PC-3 (cell line): ENCODE data around the gene CPEB2. TPM values are rescaled to one million over a fixed set of nuclear protein-coding genes. Genes with fewer than 3 reads are reported as not detected.
A peak's percentile ranks its signal among the peaks of the same experiment; 100 is the strongest.

Experiments
- ATAC-seq: fragments of 200-7000 bp; cut with Tn5 transposase; 2 replicates; pipeline ENCODE4 v1.9.1; 2020; ENCODE audit warnings: mild to moderate bottlenecking, moderate library complexity
- BruUV-seq: library from RNA; stranded (reverse); fragments of 400-500 nt; replicated peaks from 2 replicates; lab custom pipeline; 2021; lab: Mats Ljungman, UMichigan
- CTCF ChIA-PET: fragments of 300-600 bp; sonication (Branson Sonifier 250); formaldehyde crosslinking; loops from one replicate; lab custom pipeline; 2022; ENCODE audit warnings: antibody characterized with exemption; lab: Charles Lee
- POLR2A ChIA-PET: fragments of 300-600 bp; sonication (Branson Sonifier 250); formaldehyde crosslinking; loops from one replicate; lab custom pipeline; 2022; ENCODE audit warnings: antibody characterized with exemption; ENCODE audit not compliant: unreplicated experiment; lab: Charles Lee
- DNase-seq: peaks from one replicate; pipeline ENCODE4 v3.0.0-alpha.2; 2015
- H2AFZ ChIP-seq: fragments of 300-600 bp; sonication (generic); 2 replicates; pipeline ENCODE4 v1.6.0; 2016; ENCODE audit warnings: antibody characterized with exemption, low read length
- H3F3A ChIP-seq: fragments of 300-600 bp; sonication (generic); one replicate; pipeline ENCODE4 v1.6.0; 2017; ENCODE audit warnings: antibody characterized with exemption, low read length, control low read depth, mild to moderate bottlenecking; ENCODE audit not compliant: unreplicated experiment
- H3K27ac ChIP-seq: fragments of 300-600 bp; sonication (generic); 2 replicates; pipeline ENCODE4 v1.5.1; 2016; ENCODE audit warnings: mild to moderate bottlenecking, low read length
- H3K27me3 ChIP-seq: fragments of 300-600 bp; sonication (generic); 2 replicates; pipeline ENCODE4 v1.6.1; 2016; ENCODE audit warnings: low read length, mixed read lengths
- H3K36me3 ChIP-seq: fragments of 300-600 bp; sonication (generic); 2 replicates; pipeline ENCODE4 v1.6.1; 2016; ENCODE audit warnings: low read depth, mixed run types, low read length, mixed read lengths
- H3K4me1 ChIP-seq: fragments of 300-600 bp; sonication (generic); 2 replicates; pipeline ENCODE4 v1.5.1; 2016; ENCODE audit warnings: low read length; ENCODE audit not compliant: insufficient read depth
- H3K4me2 ChIP-seq: fragments of 300-600 bp; sonication (generic); 2 replicates; pipeline ENCODE4 v1.6.0; 2016; ENCODE audit warnings: low read length
- H3K4me3 ChIP-seq: fragments of 300-600 bp; sonication (generic); 2 replicates; pipeline ENCODE4 v1.5.1; 2016; ENCODE audit warnings: mild to moderate bottlenecking, low read length, mixed read lengths
- H3K79me2 ChIP-seq: fragments of 300-600 bp; sonication (generic); 2 replicates; pipeline ENCODE4 v1.6.1; 2017; ENCODE audit warnings: low read length, mixed read lengths
- H3K9ac ChIP-seq: fragments of 300-600 bp; sonication (generic); 2 replicates; pipeline ENCODE4 v1.6.0; 2016; ENCODE audit warnings: mild to moderate bottlenecking, low read length
- H3K9me2 ChIP-seq: fragments of 300-600 bp; sonication (generic); replicated peaks from 2 replicates; pipeline ENCODE4 v1.6.1; 2016; ENCODE audit warnings: mixed run types, low read length, mixed read lengths
- H3K9me3 ChIP-seq: fragments of 300-600 bp; sonication (generic); 2 replicates; pipeline ENCODE4 v1.6.1; 2016; ENCODE audit warnings: low read length, mixed read lengths
- H4K20me1 ChIP-seq: fragments of 300-600 bp; sonication (generic); 2 replicates; pipeline ENCODE4 v1.6.1; 2016; ENCODE audit warnings: low read length, mixed read lengths
- CTCF ChIP-seq: fragments of 300-600 bp; sonication (generic); conservative IDR thresholded peaks from 2 replicates; pipeline ENCODE4 v1.5.1; 2017; ENCODE audit warnings: antibody characterized with exemption, low read depth, mild to moderate bottlenecking, low read length
- EZH2 ChIP-seq: fragments of 300-600 bp; sonication (generic); IDR thresholded peaks from one replicate; pipeline ENCODE4 v1.6.1; 2017; ENCODE audit warnings: antibody characterized with exemption, mild to moderate bottlenecking, low read length; ENCODE audit not compliant: unreplicated experiment
- EZH2phosphoT487 ChIP-seq: fragments of 300-600 bp; sonication (generic); IDR thresholded peaks from 2 replicates; pipeline ENCODE4 v1.6.1; 2018; ENCODE audit warnings: mild to moderate bottlenecking, antibody characterized with exemption, low read length, borderline replicate concordance
- intact Hi-C: fragments of 100-400 bp; cut with micrococcal nuclease; formaldehyde crosslinking; loops from 2 replicates; pipeline ENCODE4 v1.9.0; 2023
- total RNA-seq: library from RNA; depleted of rRNA; stranded (reverse); fragments of >200 nt; gene quantifications from 2 replicates; pipeline ENCODE4 v1.2.3, GENCODE V29; 2014

Gene CPEB2
- total RNA-seq, 1 experiment from 2014 or later = 1.8 TPM

- no peaks in the 10 kb centered on the region for H3K79me2 ChIP-seq
- no peaks in the 10 kb centered on the region for H3K9me2 ChIP-seq
- TF ChIP-seq EZH2phosphoT487 = no peak
- TF ChIP-seq CTCF = no peak
- TF ChIP-seq EZH2 = no peak
- no peak overlapping the region for H2AFZ ChIP-seq
- peak overlapping the region; percentile 13; the same call in 1 of the 2 replicates for H3K4me2 ChIP-seq
- H3K36me3 ChIP-seq = peaks cover 9% of the 10 kb centered on the region; the same call in 1 of the 2 replicates
- ChIA-PET POLR2A (no interaction called here), CTCF (no interaction called here)
- no peaks in the 10 kb centered on the region for H3K27me3 ChIP-seq
- H3K4me3 ChIP-seq = 0 out of 2 replicates have a peak overlapping the region, but pooled peaks have one; percentile 15
- peak overlapping the region; percentile 45 for H3K27ac ChIP-seq
- peaks cover 35% of the 10 kb centered on the region for H3K4me1 ChIP-seq
- DNase-seq (peak; percentile 79), ATAC-seq (peak; percentile 59; the same call in 1 of the 2 replicates)
- no peaks in the 10 kb centered on the region for H3K9me3 ChIP-seq
- intact Hi-C loops = no loop called here
- no peak overlapping the region for H3K9ac ChIP-seq
- BruUV-seq = no TSS peak
- H3F3A ChIP-seq = no peaks in the 10 kb centered on the region
- H4K20me1 ChIP-seq = no peaks in the 10 kb centered on the region
These were observed 31.9 kb downstream of the CPEB2 start for GRCh38 chr4:15034071-15034764.

DNA sequence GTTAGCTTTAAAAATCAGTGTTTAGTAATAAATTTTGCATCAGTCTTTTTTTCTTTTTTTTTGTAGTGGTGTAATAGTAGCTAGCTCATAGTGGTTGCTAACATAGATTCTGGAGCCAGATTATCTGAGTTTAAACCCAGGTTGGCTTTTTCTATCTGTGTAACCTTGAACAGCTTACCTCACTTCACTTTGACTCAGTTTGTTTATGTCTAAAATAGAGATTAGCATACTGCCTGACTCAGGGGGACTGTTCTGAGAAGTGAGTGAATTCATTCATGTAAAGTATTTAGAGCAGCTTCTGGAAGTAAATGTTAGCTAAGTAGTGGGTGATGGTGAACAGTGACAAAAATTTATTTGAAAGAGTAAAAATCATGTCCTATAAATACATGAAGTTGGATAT lies 32.9 kb downstream of the CPEB2 start:
- ChIA-PET POLR2A (no interaction called here), CTCF (no interaction called here)
- intact Hi-C loops = no loop called here
- Histone ChIP-seq H3F3A (no peaks in the 10 kb centered on the region), H4K20me1 (no peaks in the 10 kb centered on the region), H3K9me2 (no peaks in the 10 kb centered on the region), H3K36me3 (peaks cover 9% of the 10 kb centered on the region; the same call in 1 of the 2 replicates), H3K4me3 (no peak overlapping the region), H3K27me3 (no peaks in the 10 kb centered on the region), H3K27ac (no peak overlapping the region), H3K9ac (no peak overlapping the region), H3K79me2 (no peaks in the 10 kb centered on the region), H3K9me3 (no peaks in the 10 kb centered on the region), H2AFZ (no peak overlapping the region), H3K4me1 (peaks cover 35% of the 10 kb centered on the region), H3K4me2 (peak overlapping the region; percentile 13; the same call in 1 of the 2 replicates)
- ATAC-seq (no peak), DNase-seq (no peak)
- TF ChIP-seq EZH2 (no peak), EZH2phosphoT487 (no peak), CTCF (no peak)
- BruUV-seq = no TSS peak

DNA sequence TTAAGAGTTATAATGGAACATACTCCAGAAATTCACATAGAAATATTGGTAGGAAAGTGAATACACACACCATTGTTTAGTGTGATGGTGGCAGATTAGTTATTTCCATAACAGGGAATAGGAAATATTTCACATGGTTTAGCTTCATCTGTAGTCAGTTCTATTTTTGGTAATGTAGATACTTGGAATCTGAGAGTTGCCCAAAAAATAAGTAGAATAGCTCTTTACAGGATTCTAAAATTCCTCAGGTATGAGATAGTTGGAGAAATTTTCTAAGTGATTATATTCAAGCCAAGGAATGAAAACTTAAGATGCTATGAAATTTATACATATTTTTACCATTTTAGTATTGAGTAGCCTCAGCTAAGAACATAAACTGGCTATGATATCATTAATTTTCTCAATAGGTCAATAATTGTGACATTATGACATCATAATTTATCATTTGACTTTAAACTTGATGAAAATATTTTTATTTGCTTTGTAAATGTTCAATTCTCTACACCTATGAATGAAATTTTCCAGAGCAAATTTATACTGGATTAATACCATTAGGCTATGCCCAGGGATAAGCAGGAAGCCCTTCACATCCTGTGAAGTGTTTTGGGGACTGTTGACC lies 35.8 kb downstream of the CPEB2 start:
- H3K4me2 ChIP-seq = no peak overlapping the region
- TF ChIP-seq EZH2 = no peak
- TF ChIP-seq EZH2phosphoT487 = no peak
- TF ChIP-seq CTCF = no peak
- H3K27me3 ChIP-seq = no peaks in the 10 kb centered on the region
- H4K20me1 ChIP-seq = no peaks in the 10 kb centered on the region
- no peak overlapping the region for H3K27ac ChIP-seq
- no peak overlapping the region for H2AFZ ChIP-seq
- no TSS peak for BruUV-seq
- peaks cover 7% of the 10 kb centered on the region; the same call in 1 of the 2 replicates for H3K36me3 ChIP-seq
- ATAC-seq (no peak), DNase-seq (no peak)
- H3K9me3 ChIP-seq = no peaks in the 10 kb centered on the region
- no peaks in the 10 kb centered on the region for H3K79me2 ChIP-seq
- H3K4me3 ChIP-seq = no peak overlapping the region
- H3K4me1 ChIP-seq = peaks cover 27% of the 10 kb centered on the region
- intact Hi-C loops = no loop called here
- H3K9ac ChIP-seq = no peak overlapping the region
- no peaks in the 10 kb centered on the region for H3K9me2 ChIP-seq
- H3F3A ChIP-seq = no peaks in the 10 kb centered on the region
- POLR2A ChIA-PET = no interaction called here
- CTCF ChIA-PET = no interaction called here
